Endodermal cell (in vitro differentiated cells): Measurements from ENCODE around the gene PTBP1. TPM values are rescaled to one million over a fixed set of nuclear protein-coding genes. Genes with fewer than 3 reads are reported as not detected.
"Not testable (repeated sequence)": the region's sequence is repeated elsewhere in the genome, so short reads cannot be mapped to it uniquely, and the experiment has no call there.

ENCODE experiments used
- DNase-seq: peaks from one replicate; pipeline ENCODE4 v3.0.0-alpha.2; 2017
- H3K27ac ChIP-seq: 2 replicates; pipeline ENCODE4 v1.5.1; 2013; ENCODE audit warnings: mild to moderate bottlenecking, low read depth, low read length, moderate library complexity
- H3K27me3 ChIP-seq: 2 replicates; pipeline ENCODE4 v1.6.1; 2013; ENCODE audit warnings: mild to moderate bottlenecking, low read length, moderate library complexity; ENCODE audit not compliant: insufficient read depth, control insufficient read depth, poor library complexity, severe bottlenecking
- H3K36me3 ChIP-seq: 2 replicates; pipeline ENCODE4 v1.7.0; 2013; ENCODE audit warnings: mild to moderate bottlenecking, low read length, moderate library complexity; ENCODE audit not compliant: control insufficient read depth, insufficient read depth
- H3K4me1 ChIP-seq: one replicate; pipeline ENCODE4 v1.7.0; 2013; ENCODE audit warnings: low read length; ENCODE audit not compliant: control insufficient read depth, insufficient read depth
- H3K4me3 ChIP-seq: 2 replicates; pipeline ENCODE4 v1.5.1; 2013; ENCODE audit warnings: mild to moderate bottlenecking, low read length, moderate library complexity
- H3K9ac ChIP-seq: 2 replicates; pipeline ENCODE4 v1.6.1; 2013; ENCODE audit warnings: mild to moderate bottlenecking, low read length, moderate library complexity; ENCODE audit not compliant: poor library complexity, severe bottlenecking; ENCODE audit errors: extremely low read depth
- H3K9me3 ChIP-seq: 2 replicates; pipeline ENCODE4 v1.6.1; 2013; ENCODE audit warnings: mild to moderate bottlenecking, low read length, moderate library complexity; ENCODE audit not compliant: control insufficient read depth
- H3K27ac Mint-ChIP-seq: 2 replicates; pipeline ENCODE4 v1.8.0; 2020; ENCODE audit warnings: mixed read lengths
- H3K27me3 Mint-ChIP-seq: 2 replicates; pipeline ENCODE4 v1.8.0; 2021; ENCODE audit warnings: mild to moderate bottlenecking, mixed read lengths; ENCODE audit not compliant: insufficient read depth
- H3K36me3 Mint-ChIP-seq: 2 replicates; pipeline ENCODE4 v1.8.0; 2020; ENCODE audit warnings: low read depth, mixed read lengths
- H3K4me1 Mint-ChIP-seq: 2 replicates; pipeline ENCODE4 v1.8.0; 2020; ENCODE audit warnings: mixed read lengths
- H3K4me3 Mint-ChIP-seq: 2 replicates; pipeline ENCODE4 v1.8.0; 2020; ENCODE audit warnings: mild to moderate bottlenecking, moderate library complexity, mixed read lengths
- H3K9me3 Mint-ChIP-seq: 2 replicates; pipeline ENCODE4 v1.8.0; 2020; ENCODE audit warnings: mild to moderate bottlenecking, mixed read lengths
- CTCF ChIP-seq: fragments of 200-600 bp; sonication (generic); conservative IDR thresholded peaks from 2 replicates; pipeline ENCODE4 v1.5.0; 2021; ENCODE audit warnings: antibody characterized with exemption, mild to moderate bottlenecking
- WGBS, 2 experiments: methylation state at CpG; one replicate each; pipeline versions ENCODE4 v1.1.5 to v1.1.7; 2013; ENCODE audit warnings: missing lambda C conversion rate in 2 of 2, mixed read lengths in 1 of 2; ENCODE audit not compliant: insufficient coverage in 1 of 2, insufficient read length in 1 of 2; 5-methylcytosine and 5-hydroxymethylcytosine counted together
- total RNA-seq, 2 donors: library from RNA; stranded (reverse); fragmentation: NEBNext Ultra II Directional in 1 of 2; extraction: Animal tissue kit (Norgen Biotek cat#: 25700) in 1 of 2; gene quantifications; 2 replicates in 1 of 2; 3 replicates in 1 of 2; pipeline ENCODE4 v1.2.1, GENCODE V29; 2021

The PTBP1 gene
- total RNA-seq, 2 donors from 2014 or later: 647 to 694 TPM

GRCh38 chr19:845707-846521 lies 48.7 kb downstream of the PTBP1 start:
- Mint-ChIP-seq H3K27me3 (peaks cover 49% of the 10 kb centered on the region), H3K9me3 (no peaks in the 10 kb centered on the region), H3K36me3 (no peaks in the 10 kb centered on the region), H3K27ac (no peak overlapping the region), H3K4me1 (no peaks in the 10 kb centered on the region), H3K4me3 (no peak overlapping the region)
- TF ChIP-seq CTCF: no peak
- Histone ChIP-seq H3K27me3 (peaks cover 31% of the 10 kb centered on the region), H3K9ac (no peak overlapping the region), H3K4me1 (no peaks in the 10 kb centered on the region), H3K9me3 (no peaks in the 10 kb centered on the region), H3K36me3 (no peaks in the 10 kb centered on the region), H3K27ac (no peak overlapping the region), H3K4me3 (no peak overlapping the region)
- 87 to 90% methylated on average over 17 to 37 of the region's 37 CpGs for WGBS, 2 experiments
- no peak for DNase-seq

- H3K9me3 ChIP-seq: no peaks in the 10 kb centered on the region
- TF ChIP-seq CTCF: no peak
- H3K27me3 ChIP-seq: peaks cover 15% of the 10 kb centered on the region
- Mint-ChIP-seq H3K27ac (no peak overlapping the region), H3K36me3 (no peaks in the 10 kb centered on the region), H3K4me1 (no peaks in the 10 kb centered on the region), H3K9me3 (no peaks in the 10 kb centered on the region), H3K4me3 (no peak overlapping the region), H3K27me3 (peaks cover 28% of the 10 kb centered on the region)
- no peaks in the 10 kb centered on the region for H3K4me1 ChIP-seq
- no peak overlapping the region for H3K9ac ChIP-seq
- no peak overlapping the region for H3K4me3 ChIP-seq
- no peak for DNase-seq
- 67 to 75% methylated on average over 10 to 12 of the region's 12 CpGs for WGBS, 2 experiments
- H3K36me3 ChIP-seq: no peaks in the 10 kb centered on the region
- no peak overlapping the region for H3K27ac ChIP-seq
Measured at GRCh38 chr19:848386-848921, 51.2 kb downstream of the PTBP1 start.

GRCh38 chr19:849195-849594 lies 51.9 kb downstream of the PTBP1 start:
- H3K4me3 ChIP-seq, H3K27ac Mint-ChIP-seq, H3K36me3 ChIP-seq, H3K27ac ChIP-seq, H3K9me3 Mint-ChIP-seq, H3K27me3 ChIP-seq, DNase-seq, H3K4me1 Mint-ChIP-seq, H3K36me3 Mint-ChIP-seq, H3K4me1 ChIP-seq, H3K4me3 Mint-ChIP-seq, H3K9me3 ChIP-seq, H3K9ac ChIP-seq: not testable (repeated sequence)
- peaks cover 22% of the 10 kb centered on the region for H3K27me3 Mint-ChIP-seq
- 81 to 90% methylated on average over 6 to 8 of the region's 8 CpGs for WGBS, 2 experiments
